Stimulated activated naive B cell treated with anti-CD40 and anti-IgM and Interleukin-4, amounts not matched to agents 10 μg/mL and 1 μg/mL and 100 μg/mL, for 72 hours (primary cell): ENCODE results near the gene SEMA5B.

ENCODE experiments used
- ATAC-seq, 2 donors: fragments of 150-1000 bp; cut with Tn5 transposase; replicated peaks; 2 replicates each; pipeline ENCODE4 v1.10.0; 2021; ENCODE audit warnings: moderate library complexity in 1 of 2
- DNase-seq: peaks from one replicate; pipeline ENCODE4 v3.0.0; 2021
- H3K27ac Mint-ChIP-seq: one replicate; pipeline ENCODE4 v1.8.0; 2022; ENCODE audit warnings: mild to moderate bottlenecking, mixed read lengths
- H3K27me3 Mint-ChIP-seq, 2 donors: one replicate each; pipeline ENCODE4 v1.8.0; 2022; ENCODE audit warnings: mixed read lengths in 2 of 2
- H3K36me3 Mint-ChIP-seq, 2 donors: one replicate each; pipeline ENCODE4 v1.8.0; 2022; ENCODE audit warnings: mixed read lengths in 2 of 2, mild to moderate bottlenecking in 1 of 2
- H3K4me1 Mint-ChIP-seq, 2 donors: one replicate each; pipeline ENCODE4 v1.8.0; 2022; ENCODE audit warnings: mixed read lengths in 2 of 2, mild to moderate bottlenecking in 1 of 2
- H3K4me3 Mint-ChIP-seq, 2 donors: one replicate each; pipeline ENCODE4 v1.8.0; 2022; ENCODE audit warnings: mild to moderate bottlenecking in 2 of 2, mixed read lengths in 2 of 2, moderate library complexity in 1 of 2
- H3K9me3 Mint-ChIP-seq, 2 donors: one replicate each; pipeline ENCODE4 v1.8.0; 2022; ENCODE audit warnings: mixed read lengths in 2 of 2, mild to moderate bottlenecking in 1 of 2

SEMA5B gene

GRCh38 chr3:122972141-122972540 lies 55.4 kb downstream of the SEMA5B start:
- Mint-ChIP-seq H3K27me3 (peaks cover 6 to 13% of the 10 kb centered on the region in 2 donors), H3K27ac (no peak overlapping the region), H3K36me3 (no peaks in the 10 kb centered on the region), H3K4me1 (peaks cover 21 to 26% of the 10 kb centered on the region in 2 donors), H3K4me3 (no peak overlapping the region), H3K9me3 (no peaks in the 10 kb centered on the region)
- DNase-seq (no peak), ATAC-seq (no peak)

GRCh38 chr3:122969585-122970469 lies 57.7 kb downstream of the SEMA5B start:
- no peaks in the 10 kb centered on the region for H3K9me3 Mint-ChIP-seq
- H3K36me3 Mint-ChIP-seq: no peaks in the 10 kb centered on the region
- H3K4me3 Mint-ChIP-seq: no peak overlapping the region
- ATAC-seq: no peak
- H3K27ac Mint-ChIP-seq: no peak overlapping the region
- DNase-seq: no peak
- H3K4me1 Mint-ChIP-seq: peaks cover 7 to 13% of the 10 kb centered on the region in 2 donors
- peaks cover 6 to 16% of the 10 kb centered on the region in 2 donors for H3K27me3 Mint-ChIP-seq

DNA sequence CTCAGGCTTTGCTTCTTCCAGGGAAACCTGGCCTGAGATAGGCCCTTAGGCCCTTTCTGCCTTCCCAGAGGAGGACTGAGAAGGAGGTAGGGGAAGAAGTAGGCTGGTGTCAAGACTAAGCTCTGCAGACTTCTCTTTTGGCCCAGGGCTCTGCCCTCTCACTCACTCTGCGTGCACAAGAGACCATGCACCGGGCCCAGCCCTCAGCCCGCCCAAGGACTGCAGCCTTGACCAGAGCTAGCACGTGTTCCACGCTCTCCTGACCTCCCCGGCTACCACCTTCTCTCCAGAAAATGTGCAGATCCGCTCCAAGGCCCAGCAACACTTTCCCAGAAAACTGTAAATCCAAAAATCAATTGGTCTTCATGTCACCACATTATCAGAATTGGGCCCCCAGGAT lies 59.8 kb downstream of the SEMA5B start:
- DNase-seq (no peak), ATAC-seq (no peak)
- H3K4me1 Mint-ChIP-seq: peaks cover 0 to 6% of the 10 kb centered on the region in 2 donors
- no peak overlapping the region for H3K4me3 Mint-ChIP-seq
- no peaks in the 10 kb centered on the region for H3K36me3 Mint-ChIP-seq
- H3K9me3 Mint-ChIP-seq: no peaks in the 10 kb centered on the region
- H3K27me3 Mint-ChIP-seq: peaks cover 0 to 13% of the 10 kb centered on the region in 2 donors
- H3K27ac Mint-ChIP-seq: no peak overlapping the region

DNA sequence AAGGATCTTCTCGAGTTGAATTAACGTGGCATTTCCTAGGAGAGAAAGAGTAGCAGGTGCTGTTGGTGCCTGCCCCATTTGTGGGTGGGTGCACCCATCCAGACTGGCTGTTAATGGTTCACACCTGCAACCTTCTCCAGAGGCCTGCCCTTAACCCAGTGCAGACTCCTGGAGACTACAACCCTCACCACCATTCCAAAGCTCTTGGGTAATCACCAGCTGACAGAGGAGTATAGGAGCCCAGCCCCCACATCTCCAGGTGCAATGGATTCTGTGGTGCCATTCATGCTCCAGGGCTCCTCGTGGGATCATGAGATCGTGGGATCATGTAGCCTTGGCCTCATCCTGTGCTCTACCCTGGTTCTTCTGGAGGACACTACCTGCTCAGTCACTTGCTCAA lies 60.2 kb downstream of the SEMA5B start:
- H3K27me3 Mint-ChIP-seq: peaks cover under 1 to 14% of the 10 kb centered on the region in 2 donors
- no peak for DNase-seq

GRCh38 chr3:122966045-122966444 lies 61.5 kb downstream of the SEMA5B start:
- no peaks in the 10 kb centered on the region for H3K36me3 Mint-ChIP-seq
- H3K9me3 Mint-ChIP-seq: no peaks in the 10 kb centered on the region
- peaks cover 0 to 6% of the 10 kb centered on the region in 2 donors for H3K4me1 Mint-ChIP-seq
- no peak overlapping the region for H3K4me3 Mint-ChIP-seq
- H3K27me3 Mint-ChIP-seq: peaks cover 6 to 21% of the 10 kb centered on the region in 2 donors
- DNase-seq (no peak), ATAC-seq (no peak)
- no peak overlapping the region for H3K27ac Mint-ChIP-seq

More for the DNA sequence above, 60.2 kb downstream of the SEMA5B start:
- Mint-ChIP-seq H3K9me3 (no peaks in the 10 kb centered on the region), H3K36me3 (no peaks in the 10 kb centered on the region), H3K27ac (no peak overlapping the region), H3K4me3 (no peak overlapping the region), H3K4me1 (peaks cover 0 to 6% of the 10 kb centered on the region in 2 donors)
- no peak for ATAC-seq

DNA sequence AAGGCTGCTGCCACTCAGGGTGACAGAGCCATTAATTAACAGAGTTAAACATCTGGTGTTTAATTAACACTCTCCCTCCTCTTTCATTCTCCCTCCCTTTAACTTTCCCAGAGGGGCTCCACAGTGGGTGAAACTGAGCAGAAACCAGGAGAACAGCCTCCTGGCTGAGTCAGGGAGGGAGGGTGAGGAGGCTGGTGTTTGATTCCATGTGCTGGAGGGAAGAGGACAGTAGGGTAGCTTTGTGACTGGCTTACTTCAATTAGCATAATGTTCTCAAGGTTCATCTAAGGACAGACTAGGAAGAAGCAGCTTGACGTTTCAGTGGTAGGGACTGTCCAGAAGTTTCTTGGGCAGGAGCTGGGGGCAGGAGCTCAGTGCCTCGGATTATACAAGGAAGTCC lies 62.8 kb downstream of the SEMA5B start:
- Mint-ChIP-seq H3K4me3 (no peak overlapping the region), H3K27me3 (peaks cover 6 to 21% of the 10 kb centered on the region in 2 donors), H3K36me3 (no peaks in the 10 kb centered on the region), H3K27ac (no peak overlapping the region), H3K4me1 (peaks cover 0 to 3% of the 10 kb centered on the region in 2 donors), H3K9me3 (no peaks in the 10 kb centered on the region)
- no peak for DNase-seq
- ATAC-seq: no peak

- H3K27ac Mint-ChIP-seq: no peak overlapping the region
- no peak for ATAC-seq
Measured at GRCh38 chr3:122962149-122962548, 65.4 kb downstream of the SEMA5B start.

GRCh38 chr3:122961146-122961545 lies 66.4 kb downstream of the SEMA5B start:
- ATAC-seq (no peak), DNase-seq (no peak)
- Mint-ChIP-seq H3K4me3 (no peak overlapping the region), H3K4me1 (no peaks in the 10 kb centered on the region), H3K27me3 (peaks cover 21 to 44% of the 10 kb centered on the region in 2 donors), H3K36me3 (no peaks in the 10 kb centered on the region), H3K27ac (no peak overlapping the region), H3K9me3 (no peaks in the 10 kb centered on the region)

More at GRCh38 chr3:122962149-122962548, 65.4 kb downstream of the SEMA5B start:
- DNase-seq: no peak
- H3K36me3 Mint-ChIP-seq: no peaks in the 10 kb centered on the region
- no peaks in the 10 kb centered on the region for H3K4me1 Mint-ChIP-seq
- peaks cover 11 to 34% of the 10 kb centered on the region in 2 donors for H3K27me3 Mint-ChIP-seq
- no peaks in the 10 kb centered on the region for H3K9me3 Mint-ChIP-seq
- no peak overlapping the region for H3K4me3 Mint-ChIP-seq

DNA sequence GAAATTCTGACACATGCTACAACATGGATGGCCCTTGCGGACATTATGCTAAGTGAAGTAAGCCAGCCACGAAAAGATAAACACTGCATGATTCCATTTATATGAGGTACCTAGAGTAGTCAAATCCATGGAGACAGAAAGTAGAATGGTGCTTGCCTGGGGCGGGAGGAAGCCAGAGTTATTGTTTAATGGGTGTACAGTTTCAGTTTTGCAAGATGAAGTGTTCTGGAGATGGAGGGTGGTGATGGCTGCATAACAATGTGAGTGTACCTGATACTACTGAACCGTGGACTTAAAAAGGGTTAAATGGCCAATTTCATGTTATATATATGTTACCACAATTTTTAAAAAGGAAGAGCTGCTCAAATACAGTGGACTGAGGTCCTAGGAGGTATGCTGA lies 66.9 kb downstream of the SEMA5B start:
- ATAC-seq (no peak), DNase-seq (no peak)
- H3K9me3 Mint-ChIP-seq: no peaks in the 10 kb centered on the region
- H3K27ac Mint-ChIP-seq: no peak overlapping the region
- H3K4me1 Mint-ChIP-seq: no peaks in the 10 kb centered on the region
- H3K27me3 Mint-ChIP-seq: peaks cover 22 to 46% of the 10 kb centered on the region in 2 donors
- no peak overlapping the region for H3K4me3 Mint-ChIP-seq
- no peaks in the 10 kb centered on the region for H3K36me3 Mint-ChIP-seq

DNA sequence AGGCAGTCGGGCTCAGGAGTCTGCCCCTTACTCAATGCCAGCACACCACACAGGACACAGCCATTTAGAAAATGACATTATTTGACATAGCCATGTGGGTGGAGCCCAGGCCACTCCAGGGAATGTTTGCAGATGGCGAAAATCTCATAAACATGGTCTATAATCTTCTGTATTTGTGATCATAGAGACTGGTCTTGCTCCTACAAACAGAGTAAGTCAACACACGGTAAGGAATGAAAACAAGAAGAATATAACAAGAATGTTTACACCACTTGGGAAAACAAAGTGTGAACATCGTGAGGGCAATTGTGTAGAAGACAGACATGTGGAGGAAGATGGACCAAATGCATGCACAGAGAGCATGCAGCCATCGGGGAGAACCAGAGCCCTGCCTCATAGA lies 68.2 kb downstream of the SEMA5B start:
- Mint-ChIP-seq H3K36me3 (no peaks in the 10 kb centered on the region), H3K27ac (no peak overlapping the region), H3K4me3 (no peak overlapping the region), H3K4me1 (no peaks in the 10 kb centered on the region), H3K27me3 (peaks cover 22 to 38% of the 10 kb centered on the region in 2 donors), H3K9me3 (no peaks in the 10 kb centered on the region)
- DNase-seq (no peak), ATAC-seq (no peak)

DNA sequence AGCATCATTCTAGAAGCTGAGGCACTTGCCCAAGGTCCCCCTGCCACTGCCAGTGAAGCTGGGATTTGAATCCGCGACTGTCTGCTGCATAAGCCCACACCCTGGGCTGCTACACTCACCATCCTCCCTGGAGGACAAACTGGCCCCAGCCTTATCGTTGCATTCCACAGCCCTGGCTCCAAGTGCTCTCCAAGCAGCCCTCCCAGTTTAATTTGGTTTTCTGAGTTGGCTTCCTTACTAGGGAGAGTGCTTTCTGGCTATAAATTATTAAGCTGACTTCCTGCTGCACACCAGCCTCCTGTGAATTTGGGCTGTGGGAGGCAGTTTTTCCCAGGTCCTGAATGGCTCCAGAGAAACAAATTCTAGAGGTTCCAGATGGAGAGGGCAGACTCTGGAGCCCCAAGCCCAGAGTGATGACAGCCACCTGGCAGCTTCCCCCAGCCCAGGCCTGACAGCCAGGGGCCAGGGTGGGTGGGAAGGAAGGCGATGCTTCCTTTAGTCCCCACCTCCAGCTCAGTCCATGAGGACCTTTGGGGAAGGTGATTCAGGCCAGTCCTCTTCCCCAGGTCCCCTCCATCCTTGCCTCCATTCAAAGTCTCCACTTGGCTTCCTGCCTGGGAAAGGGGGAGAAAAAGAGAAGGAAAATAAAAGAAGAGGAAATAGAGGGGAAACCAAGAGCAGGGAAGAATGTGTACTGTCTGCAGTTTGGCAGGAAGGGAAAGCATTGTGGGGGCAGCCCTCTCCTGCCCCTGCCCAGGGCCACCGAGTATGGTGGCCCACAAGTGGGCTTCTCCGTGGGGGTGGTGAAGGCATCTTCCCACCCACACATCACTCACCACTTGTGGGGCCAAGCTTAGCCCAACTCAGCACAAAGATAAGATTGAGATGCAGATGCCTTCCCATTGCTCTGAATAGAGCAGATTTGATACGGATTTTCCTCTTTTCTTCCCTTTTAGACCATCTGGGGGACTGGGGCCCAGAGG lies 69.6 kb downstream of the SEMA5B start:
- ATAC-seq (no peak), DNase-seq (no peak)
- Mint-ChIP-seq H3K27ac (no peak overlapping the region), H3K4me1 (peaks cover 4 to 8% of the 10 kb centered on the region in 2 donors), H3K4me3 (no peak overlapping the region), H3K36me3 (no peaks in the 10 kb centered on the region), H3K9me3 (no peaks in the 10 kb centered on the region), H3K27me3 (peaks cover 22 to 38% of the 10 kb centered on the region in 2 donors)

GRCh38 chr3:122956693-122957455 lies 70.7 kb downstream of the SEMA5B start:
- H3K9me3 Mint-ChIP-seq: no peaks in the 10 kb centered on the region

GRCh38 chr3:122955916-122956692 lies 71.5 kb downstream of the SEMA5B start:
- Mint-ChIP-seq H3K27me3 (peaks cover 15 to 31% of the 10 kb centered on the region in 2 donors), H3K27ac (no peak overlapping the region), H3K4me3 (no peak overlapping the region), H3K9me3 (no peaks in the 10 kb centered on the region), H3K4me1 (peaks cover 14 to 25% of the 10 kb centered on the region in 2 donors), H3K36me3 (no peaks in the 10 kb centered on the region)
- DNase-seq (no peak), ATAC-seq (no peak)

More at GRCh38 chr3:122956693-122957455, 70.7 kb downstream of the SEMA5B start:
- Mint-ChIP-seq H3K36me3 (no peaks in the 10 kb centered on the region), H3K4me1 (peaks cover 14 to 19% of the 10 kb centered on the region in 2 donors), H3K4me3 (no peak overlapping the region), H3K27ac (no peak overlapping the region), H3K27me3 (peaks cover 17 to 33% of the 10 kb centered on the region in 2 donors)
- ATAC-seq (no peak), DNase-seq (no peak)
